Panc1 (cell line): ENCODE results near the gene SYT8.

ENCODE experiments used
- POLR2AphosphoS5 ChIP-seq: IDR thresholded peaks from 2 replicates; pipeline ENCODE4 v1.6.1; 2012; ENCODE audit warnings: mild to moderate bottlenecking, low read depth, low read length, moderate library complexity
- SIN3A ChIP-seq: IDR thresholded peaks from 2 replicates; pipeline ENCODE4 v1.6.1; 2012; ENCODE audit warnings: low read depth, mild to moderate bottlenecking, low read length, moderate library complexity, borderline replicate concordance; ENCODE audit not compliant: insufficient read depth
- TF ChIP-seq, protein P1 (sequence below), 2 experiments: IDR thresholded peaks; 2 replicates each; pipeline ENCODE4 v1.6.1; 2011 to 2012; ENCODE audit warnings: low read depth in 2 of 2, control low read depth in 1 of 2, low read length in 1 of 2, mild to moderate bottlenecking in 1 of 2, moderate library complexity in 1 of 2; ENCODE audit not compliant: insufficient read depth in 1 of 2
- TF ChIP-seq, protein P2 (sequence below): fragments of 450-650 bp; IDR thresholded peaks from 2 replicates; pipeline ENCODE4 v1.5.1; 2017; ENCODE audit warnings: mild to moderate bottlenecking

DNA sequence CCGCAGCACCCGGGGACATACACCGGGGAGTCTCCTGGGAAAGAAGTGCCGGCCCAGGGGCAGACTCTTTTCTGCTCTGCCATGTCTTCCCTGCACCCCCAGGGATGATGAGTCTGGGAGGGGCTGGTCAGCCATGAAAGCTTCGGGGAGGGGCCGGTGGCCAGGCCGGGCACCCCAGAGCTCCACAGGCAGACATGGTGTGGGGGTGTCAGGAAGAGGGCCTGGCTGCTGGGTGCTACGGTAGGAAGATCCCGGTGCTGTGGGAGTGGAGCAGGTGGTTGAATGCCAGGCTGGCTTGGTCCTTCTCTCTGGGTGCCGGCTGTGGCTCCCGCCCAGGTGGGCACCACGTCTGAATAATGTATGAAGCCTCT lies 35.5 kb downstream of the SYT8 start:
- TF ChIP-seq POLR2AphosphoS5 = no peak
- TF ChIP-seq, protein P1, sequence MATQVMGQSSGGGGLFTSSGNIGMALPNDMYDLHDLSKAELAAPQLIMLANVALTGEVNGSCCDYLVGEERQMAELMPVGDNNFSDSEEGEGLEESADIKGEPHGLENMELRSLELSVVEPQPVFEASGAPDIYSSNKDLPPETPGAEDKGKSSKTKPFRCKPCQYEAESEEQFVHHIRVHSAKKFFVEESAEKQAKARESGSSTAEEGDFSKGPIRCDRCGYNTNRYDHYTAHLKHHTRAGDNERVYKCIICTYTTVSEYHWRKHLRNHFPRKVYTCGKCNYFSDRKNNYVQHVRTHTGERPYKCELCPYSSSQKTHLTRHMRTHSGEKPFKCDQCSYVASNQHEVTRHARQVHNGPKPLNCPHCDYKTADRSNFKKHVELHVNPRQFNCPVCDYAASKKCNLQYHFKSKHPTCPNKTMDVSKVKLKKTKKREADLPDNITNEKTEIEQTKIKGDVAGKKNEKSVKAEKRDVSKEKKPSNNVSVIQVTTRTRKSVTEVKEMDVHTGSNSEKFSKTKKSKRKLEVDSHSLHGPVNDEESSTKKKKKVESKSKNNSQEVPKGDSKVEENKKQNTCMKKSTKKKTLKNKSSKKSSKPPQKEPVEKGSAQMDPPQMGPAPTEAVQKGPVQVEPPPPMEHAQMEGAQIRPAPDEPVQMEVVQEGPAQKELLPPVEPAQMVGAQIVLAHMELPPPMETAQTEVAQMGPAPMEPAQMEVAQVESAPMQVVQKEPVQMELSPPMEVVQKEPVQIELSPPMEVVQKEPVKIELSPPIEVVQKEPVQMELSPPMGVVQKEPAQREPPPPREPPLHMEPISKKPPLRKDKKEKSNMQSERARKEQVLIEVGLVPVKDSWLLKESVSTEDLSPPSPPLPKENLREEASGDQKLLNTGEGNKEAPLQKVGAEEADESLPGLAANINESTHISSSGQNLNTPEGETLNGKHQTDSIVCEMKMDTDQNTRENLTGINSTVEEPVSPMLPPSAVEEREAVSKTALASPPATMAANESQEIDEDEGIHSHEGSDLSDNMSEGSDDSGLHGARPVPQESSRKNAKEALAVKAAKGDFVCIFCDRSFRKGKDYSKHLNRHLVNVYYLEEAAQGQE (IDR thresholded peaks at IDR 0.05; ENCODE audit: insufficient read depth in 1 of 2, low read depth in 2 of 2, low read length in 1 of 2) = no peak
- TF ChIP-seq SIN3A = no peak
- TF ChIP-seq, protein P2, sequence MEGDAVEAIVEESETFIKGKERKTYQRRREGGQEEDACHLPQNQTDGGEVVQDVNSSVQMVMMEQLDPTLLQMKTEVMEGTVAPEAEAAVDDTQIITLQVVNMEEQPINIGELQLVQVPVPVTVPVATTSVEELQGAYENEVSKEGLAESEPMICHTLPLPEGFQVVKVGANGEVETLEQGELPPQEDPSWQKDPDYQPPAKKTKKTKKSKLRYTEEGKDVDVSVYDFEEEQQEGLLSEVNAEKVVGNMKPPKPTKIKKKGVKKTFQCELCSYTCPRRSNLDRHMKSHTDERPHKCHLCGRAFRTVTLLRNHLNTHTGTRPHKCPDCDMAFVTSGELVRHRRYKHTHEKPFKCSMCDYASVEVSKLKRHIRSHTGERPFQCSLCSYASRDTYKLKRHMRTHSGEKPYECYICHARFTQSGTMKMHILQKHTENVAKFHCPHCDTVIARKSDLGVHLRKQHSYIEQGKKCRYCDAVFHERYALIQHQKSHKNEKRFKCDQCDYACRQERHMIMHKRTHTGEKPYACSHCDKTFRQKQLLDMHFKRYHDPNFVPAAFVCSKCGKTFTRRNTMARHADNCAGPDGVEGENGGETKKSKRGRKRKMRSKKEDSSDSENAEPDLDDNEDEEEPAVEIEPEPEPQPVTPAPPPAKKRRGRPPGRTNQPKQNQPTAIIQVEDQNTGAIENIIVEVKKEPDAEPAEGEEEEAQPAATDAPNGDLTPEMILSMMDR = no peak
